ENCODE results near the gene NUDT4.

GRCh38 chr12:93336291-93336741 lies 41.4 kb upstream of the NUDT4 start:
- no peak for TF ChIP-seq CTCF (IDR thresholded peaks at IDR 0.05)
- TF ChIP-seq POLR2A (IDR thresholded peaks at IDR 0.05) = no peak
- TF ChIP-seq EP300 (IDR thresholded peaks at IDR 0.05) = no peak

Data from tibial nerve (tissue), 4 donors.